Upper lobe of right lung (tissue), 1 donor: Measurements from ENCODE around the gene GTF2IRD1. TPM values are rescaled to one million over a fixed set of nuclear protein-coding genes. Genes with fewer than 3 reads are reported as not detected.

ENCODE experiments used
- ATAC-seq: fragments of 200-7000 bp; cut with Tn5 transposase; one replicate; pipeline ENCODE4 v1.9.1; 2020; ENCODE audit warnings: mild to moderate bottlenecking, moderate library complexity
- DNase-seq: peaks from one replicate; pipeline ENCODE4 v3.0.0-alpha.2; 2020
- H3K27ac ChIP-seq: fragments of 200-600 bp; one replicate; pipeline ENCODE4 v1.8.0; 2022
- H3K27me3 ChIP-seq: fragments of 200-600 bp; one replicate; pipeline ENCODE4 v1.8.0; 2022; ENCODE audit warnings: mild to moderate bottlenecking
- H3K36me3 ChIP-seq: fragments of 200-600 bp; one replicate; pipeline ENCODE4 v1.8.0; 2022
- H3K4me1 ChIP-seq: fragments of 200-600 bp; one replicate; pipeline ENCODE4 v1.8.0; 2022
- H3K4me3 ChIP-seq: fragments of 200-600 bp; one replicate; pipeline ENCODE4 v1.8.0; 2022; ENCODE audit warnings: mild to moderate bottlenecking
- H3K9me3 ChIP-seq: fragments of 200-600 bp; one replicate; pipeline ENCODE4 v1.8.0; 2022
- intact Hi-C: fragments of 100-400 bp; cut with DNase I; formaldehyde crosslinking; loops from one replicate; pipeline ENCODE4 v1.11.0; 2022
- total RNA-seq: library from RNA; stranded (reverse); fragmentation: NEBNext Ultra II Directional; extraction: Animal tissue kit (Norgen Biotek cat#: 25700); gene quantifications from one replicate; pipeline ENCODE4 v1.2.1, GENCODE V29; 2021
- TF ChIP-seq, protein P1 (sequence below): fragments of 200-600 bp; IDR thresholded peaks from one replicate; pipeline ENCODE4 v1.8.0; 2022; ENCODE audit warnings: antibody characterized with exemption
- donor health status: DM: no; HTN: yes; CAD: no; lungs with severe emphysema.

Gene GTF2IRD1
- total RNA-seq, 1 donor from 2014 or later = 30.5 TPM

DNA sequence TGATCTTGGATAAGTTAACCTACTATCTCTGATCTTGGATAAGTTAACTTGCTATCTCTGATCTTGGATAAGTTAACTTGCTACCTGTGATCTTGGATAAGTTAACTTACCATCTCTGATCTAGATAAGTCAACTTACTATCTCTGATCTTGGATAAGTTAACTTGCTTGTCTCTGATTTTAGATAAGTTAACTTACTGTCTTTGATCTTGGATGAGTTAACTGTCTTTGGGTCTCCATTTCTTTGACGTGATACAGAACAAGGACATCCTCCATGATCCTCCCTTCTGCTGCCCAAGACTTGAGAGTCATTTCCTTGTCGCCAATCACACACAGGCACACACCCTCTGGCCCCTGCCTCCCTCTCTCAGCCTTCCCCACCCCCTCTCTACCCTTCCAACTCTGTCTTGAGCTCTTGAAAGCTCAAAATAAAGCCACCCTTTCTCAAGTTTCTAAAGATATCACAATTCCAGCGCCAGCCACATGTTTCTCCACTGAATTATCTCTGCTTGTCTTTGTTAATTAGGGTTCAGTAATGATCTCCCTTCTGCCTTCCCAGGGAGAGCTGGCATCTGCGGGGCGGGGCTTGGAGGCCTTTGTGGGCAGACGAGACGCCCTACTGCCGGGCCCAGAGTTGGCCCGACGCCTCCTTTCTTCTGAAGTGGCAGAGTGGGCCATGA lies 118.7 kb downstream of the GTF2IRD1 start:
- Histone ChIP-seq H3K4me1 (no peaks in the 10 kb centered on the region), H3K4me3 (no peak overlapping the region), H3K36me3 (no peaks in the 10 kb centered on the region), H3K9me3 (no peaks in the 10 kb centered on the region), H3K27ac (no peak overlapping the region), H3K27me3 (no peaks in the 10 kb centered on the region)
- TF ChIP-seq, protein P1, sequence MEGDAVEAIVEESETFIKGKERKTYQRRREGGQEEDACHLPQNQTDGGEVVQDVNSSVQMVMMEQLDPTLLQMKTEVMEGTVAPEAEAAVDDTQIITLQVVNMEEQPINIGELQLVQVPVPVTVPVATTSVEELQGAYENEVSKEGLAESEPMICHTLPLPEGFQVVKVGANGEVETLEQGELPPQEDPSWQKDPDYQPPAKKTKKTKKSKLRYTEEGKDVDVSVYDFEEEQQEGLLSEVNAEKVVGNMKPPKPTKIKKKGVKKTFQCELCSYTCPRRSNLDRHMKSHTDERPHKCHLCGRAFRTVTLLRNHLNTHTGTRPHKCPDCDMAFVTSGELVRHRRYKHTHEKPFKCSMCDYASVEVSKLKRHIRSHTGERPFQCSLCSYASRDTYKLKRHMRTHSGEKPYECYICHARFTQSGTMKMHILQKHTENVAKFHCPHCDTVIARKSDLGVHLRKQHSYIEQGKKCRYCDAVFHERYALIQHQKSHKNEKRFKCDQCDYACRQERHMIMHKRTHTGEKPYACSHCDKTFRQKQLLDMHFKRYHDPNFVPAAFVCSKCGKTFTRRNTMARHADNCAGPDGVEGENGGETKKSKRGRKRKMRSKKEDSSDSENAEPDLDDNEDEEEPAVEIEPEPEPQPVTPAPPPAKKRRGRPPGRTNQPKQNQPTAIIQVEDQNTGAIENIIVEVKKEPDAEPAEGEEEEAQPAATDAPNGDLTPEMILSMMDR = no peak
- no peak for ATAC-seq
- intact Hi-C loops = no loop called here
- DNase-seq = no peak

DNA sequence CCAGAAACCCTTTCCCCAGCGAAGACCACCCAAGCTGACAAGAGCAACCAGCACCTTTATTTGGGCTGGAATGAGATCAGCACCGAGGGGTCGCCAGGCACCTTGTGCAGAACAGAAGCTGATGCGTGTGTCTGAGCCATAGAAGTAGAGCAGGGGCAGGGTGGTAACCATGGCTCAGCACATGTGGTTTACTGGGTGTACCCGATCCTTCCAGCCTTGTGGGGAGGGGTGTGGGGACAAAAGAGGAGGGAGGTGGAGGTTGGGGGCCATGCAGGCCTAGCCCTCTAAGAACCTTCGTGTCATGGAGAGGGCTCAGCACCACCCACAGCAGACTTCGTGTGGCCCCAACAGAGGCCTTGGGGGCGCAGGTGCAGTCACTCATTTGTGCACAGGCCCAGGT lies 119.8 kb downstream of the GTF2IRD1 start:
- intact Hi-C loops = no loop called here
- ATAC-seq (no peak), DNase-seq (no peak)
- TF ChIP-seq, protein P1 = no peak
- Histone ChIP-seq H3K4me1 (no peaks in the 10 kb centered on the region), H3K36me3 (no peaks in the 10 kb centered on the region), H3K4me3 (no peak overlapping the region), H3K9me3 (no peaks in the 10 kb centered on the region), H3K27me3 (no peaks in the 10 kb centered on the region), H3K27ac (no peak overlapping the region)

DNA sequence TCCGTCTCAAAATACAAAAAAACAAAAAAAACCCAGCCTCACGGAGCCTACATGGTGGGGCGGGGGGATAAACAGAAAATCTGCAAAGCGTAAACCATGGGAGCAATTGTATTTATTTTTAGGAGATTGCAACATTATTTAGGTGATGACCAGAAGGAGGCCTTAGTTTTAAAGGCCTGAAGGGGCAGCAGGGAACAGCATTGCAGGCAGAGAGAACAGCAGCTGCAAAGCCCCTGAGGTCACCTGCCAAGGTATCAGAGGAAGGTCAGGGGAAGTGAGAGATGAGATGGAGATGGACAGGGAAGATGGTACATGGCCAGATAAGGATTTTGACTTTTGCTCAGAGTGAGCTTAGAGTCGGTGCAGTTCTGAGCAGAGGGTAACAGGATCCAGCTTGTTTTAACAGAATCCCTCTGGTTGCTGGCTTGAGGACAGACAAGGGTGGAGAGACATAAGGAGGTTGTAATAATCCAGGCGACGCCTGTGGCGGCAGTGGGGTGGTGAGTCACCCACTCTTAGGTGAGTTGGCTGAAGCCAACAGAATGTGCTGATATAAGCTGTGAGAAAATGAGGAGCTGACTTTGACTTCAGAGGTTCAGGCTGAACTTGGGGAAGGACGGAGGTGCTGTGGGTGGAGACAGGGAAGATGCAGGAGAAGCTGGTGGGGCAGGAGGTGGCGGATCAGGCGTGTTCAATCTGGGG lies 121.5 kb downstream of the GTF2IRD1 start:
- DNase-seq (peak; percentile 75), ATAC-seq (peak; percentile 82)
- TF ChIP-seq, protein P1 = no peak
- no peaks in the 10 kb centered on the region for H3K27me3 ChIP-seq
- H3K4me3 ChIP-seq = no peak overlapping the region
- intact Hi-C loops = no loop called here
- H3K9me3 ChIP-seq = no peaks in the 10 kb centered on the region
- H3K4me1 ChIP-seq = peaks cover 7% of the 10 kb centered on the region
- no peak overlapping the region for H3K27ac ChIP-seq
- H3K36me3 ChIP-seq = no peaks in the 10 kb centered on the region

GRCh38 chr7:74575811-74576210 lies 122.1 kb downstream of the GTF2IRD1 start:
- DNase-seq (no peak), ATAC-seq (no peak)
- Histone ChIP-seq H3K9me3 (no peaks in the 10 kb centered on the region), H3K4me1 (peaks cover 13% of the 10 kb centered on the region), H3K27me3 (no peaks in the 10 kb centered on the region), H3K27ac (no peak overlapping the region), H3K36me3 (no peaks in the 10 kb centered on the region), H3K4me3 (no peak overlapping the region)
- TF ChIP-seq, protein P1 = no peak
- intact Hi-C loops = no loop called here

GRCh38 chr7:74579800-74580685 lies 126.3 kb downstream of the GTF2IRD1 start:
- intact Hi-C loops = no loop called here
- TF ChIP-seq, protein P1 = no peak
- DNase-seq (peak; percentile 83), ATAC-seq (peak; percentile 78)
- no peaks in the 10 kb centered on the region for H3K36me3 ChIP-seq
- peak overlapping the region; percentile 65 for H3K27ac ChIP-seq
- no peaks in the 10 kb centered on the region for H3K27me3 ChIP-seq
- no peak overlapping the region for H3K4me3 ChIP-seq
- peaks cover 15% of the 10 kb centered on the region for H3K4me1 ChIP-seq
- no peaks in the 10 kb centered on the region for H3K9me3 ChIP-seq
